Adipocyte (in vitro differentiated cells): Measurements from ENCODE around the gene SNX5.

ENCODE experiments used
- DNase-seq: peaks from one replicate; pipeline ENCODE4 v3.0.0-alpha.2; 2015; ENCODE audit warnings: low read depth
- H3K27me3 ChIP-seq: replicated peaks from 2 replicates; pipeline ENCODE4 v1.7.0; 2013; ENCODE audit warnings: mild to moderate bottlenecking, low read length, moderate library complexity; ENCODE audit not compliant: control insufficient read depth, insufficient read depth
- H3K36me3 ChIP-seq: 2 replicates; pipeline ENCODE4 v1.7.0; 2013; ENCODE audit warnings: low read length, mild to moderate bottlenecking, moderate library complexity; ENCODE audit not compliant: control insufficient read depth, insufficient read depth, severe bottlenecking
- H3K4me1 ChIP-seq: 2 replicates; pipeline ENCODE4 v1.7.0; 2013; ENCODE audit warnings: mild to moderate bottlenecking, low read length, moderate library complexity; ENCODE audit not compliant: control insufficient read depth, insufficient read depth
- H3K4me3 ChIP-seq: 2 replicates; pipeline ENCODE4 v1.7.0; 2013; ENCODE audit warnings: mild to moderate bottlenecking, low read length, moderate library complexity
- H3K9ac ChIP-seq: 2 replicates; pipeline ENCODE4 v1.7.0; 2013; ENCODE audit warnings: mild to moderate bottlenecking, low read length, moderate library complexity
- H3K9me3 ChIP-seq: 2 replicates; pipeline ENCODE4 v1.7.0; 2013; ENCODE audit warnings: mild to moderate bottlenecking, low read length, moderate library complexity; ENCODE audit not compliant: control insufficient read depth

SNX5 gene

GRCh38 chr20:17968366-17969277, at the start of gene SNX5, which contains the start of gene MGME1:
SNX5 (minus strand) TSS chr20:17968794; CDS start chr20:17968425, 369 bp downstream.
MGME1 (plus strand) TSS chr20:17969018; CDS start chr20:17969860, 842 bp downstream.
- Histone ChIP-seq H3K9me3 (no peaks in the 10 kb centered on the region), H3K27me3 (no peaks in the 10 kb centered on the region), H3K36me3 (peaks cover 3% of the 10 kb centered on the region), H3K4me1 (peaks cover 61% of the 10 kb centered on the region), H3K9ac (peak within 1 kb of the TSS; percentile 95), H3K4me3 (peak within 1 kb of the TSS; percentile 95)
- DNase-seq = peak; percentile 99

DNA sequence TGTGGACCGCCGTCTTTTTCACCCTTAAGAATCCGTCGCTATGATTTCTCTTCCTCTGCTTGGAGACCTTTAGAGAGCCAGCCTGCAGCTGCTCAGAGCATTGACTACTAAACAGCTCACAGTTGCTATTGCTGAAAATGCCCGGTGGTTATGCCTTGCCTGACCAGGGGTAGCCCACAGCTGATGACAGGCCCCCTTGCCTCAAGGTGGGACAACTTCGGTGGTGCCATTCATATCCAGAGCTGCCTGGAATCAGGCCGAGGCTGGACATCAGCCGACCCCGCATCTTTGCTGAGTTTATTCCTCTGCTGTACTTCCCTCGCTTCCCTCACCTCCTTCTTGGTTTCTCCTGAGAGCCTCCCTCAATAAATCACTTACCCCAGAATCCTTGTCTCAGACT, 49.5 kb upstream of the SNX5 start:
- H3K9ac ChIP-seq = no peak overlapping the region
- DNase-seq = no peak
- H3K4me1 ChIP-seq = no peaks in the 10 kb centered on the region
- H3K27me3 ChIP-seq = peaks cover 34% of the 10 kb centered on the region
- H3K36me3 ChIP-seq = no peaks in the 10 kb centered on the region
- H3K9me3 ChIP-seq = peaks cover 5% of the 10 kb centered on the region
- H3K4me3 ChIP-seq = no peak overlapping the region

GRCh38 chr20:18016772-18017171, 48.2 kb upstream of the SNX5 start:
- no peaks in the 10 kb centered on the region for H3K36me3 ChIP-seq
- DNase-seq = no peak
- no peaks in the 10 kb centered on the region for H3K4me1 ChIP-seq
- no peak overlapping the region for H3K9ac ChIP-seq
- H3K9me3 ChIP-seq = peaks cover 5% of the 10 kb centered on the region
- peaks cover 33% of the 10 kb centered on the region for H3K27me3 ChIP-seq
- no peak overlapping the region for H3K4me3 ChIP-seq

DNA sequence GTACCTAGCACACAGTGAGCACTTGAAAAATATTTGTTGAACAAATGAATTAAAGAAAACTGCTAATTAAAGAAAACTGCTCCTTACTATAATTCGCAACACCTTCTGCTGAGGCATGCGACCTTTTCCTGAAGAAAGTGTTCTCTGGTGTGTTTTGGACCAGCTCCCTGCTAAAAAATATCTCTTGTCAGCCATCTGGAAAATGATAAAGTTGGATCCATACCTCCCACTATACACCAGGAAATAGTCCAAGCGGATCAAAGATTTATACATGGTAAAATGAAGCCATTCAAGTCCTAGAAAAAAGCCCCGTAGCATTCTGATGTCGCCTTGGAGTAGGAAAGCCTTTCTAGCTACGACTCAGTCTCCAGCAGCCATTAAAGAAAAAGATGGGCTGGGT, 45.8 kb upstream of the SNX5 start:
- Histone ChIP-seq H3K27me3 (peaks cover 22% of the 10 kb centered on the region), H3K9me3 (no peaks in the 10 kb centered on the region), H3K9ac (no peak overlapping the region), H3K36me3 (no peaks in the 10 kb centered on the region), H3K4me3 (no peak overlapping the region), H3K4me1 (no peaks in the 10 kb centered on the region)
- DNase-seq = no peak

DNA sequence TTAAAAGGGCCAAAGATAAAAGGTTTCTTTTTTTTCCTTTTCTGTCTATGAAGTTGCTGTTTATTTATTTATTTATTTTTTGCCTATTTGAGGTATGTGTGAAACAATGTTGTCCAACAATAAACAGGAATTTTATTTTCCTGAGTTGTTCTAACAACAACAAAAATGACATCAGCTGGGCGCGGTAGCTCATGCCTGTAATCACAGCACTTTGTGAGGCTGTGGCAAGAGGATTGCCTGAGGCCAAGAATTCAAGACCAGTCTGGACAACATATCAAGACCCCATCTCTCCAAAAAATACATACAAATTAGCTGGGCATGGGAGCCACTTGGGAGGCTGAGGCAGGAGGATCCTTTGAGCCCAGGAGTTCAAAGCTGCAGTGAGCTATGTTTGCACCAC, 44.3 kb upstream of the SNX5 start:
- no peak overlapping the region for H3K4me3 ChIP-seq
- DNase-seq = no peak

DNA sequence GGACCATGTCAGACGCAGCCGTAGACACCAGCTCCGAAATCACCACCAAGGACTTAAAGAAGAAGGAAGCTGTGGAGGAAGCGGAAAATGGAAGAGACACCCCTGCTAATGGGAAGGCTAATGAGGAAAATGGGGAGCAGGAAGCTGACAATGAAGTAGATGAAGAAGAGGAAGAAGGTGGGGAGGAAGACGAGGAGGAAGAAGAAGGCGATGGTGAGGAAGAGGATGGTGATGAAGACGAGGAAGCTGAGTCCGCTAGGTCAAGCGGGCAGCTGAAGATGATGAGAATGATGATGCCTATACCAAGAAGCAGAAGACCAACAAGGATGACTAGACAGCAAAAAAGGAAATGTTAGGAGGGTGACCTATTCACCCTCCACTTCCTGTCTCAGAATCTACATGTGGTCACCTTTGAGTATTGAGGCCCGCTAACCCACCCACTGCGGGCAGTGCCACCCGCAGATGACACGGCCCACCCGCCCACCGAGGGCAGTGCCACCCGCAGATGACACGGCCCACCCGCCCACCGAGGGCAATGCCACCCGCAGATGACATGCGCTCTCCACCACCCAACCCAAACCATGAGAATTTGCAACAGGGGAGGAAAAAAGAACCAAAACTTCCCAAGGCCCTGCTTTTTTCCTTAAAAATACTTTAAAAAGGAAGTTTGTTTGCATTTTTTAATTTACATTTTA, 43.5 kb upstream of the SNX5 start:
- Histone ChIP-seq H3K9ac (no peak overlapping the region), H3K36me3 (no peaks in the 10 kb centered on the region), H3K4me3 (no peak overlapping the region), H3K4me1 (peaks cover 3% of the 10 kb centered on the region), H3K27me3 (peaks cover 6% of the 10 kb centered on the region), H3K9me3 (no peaks in the 10 kb centered on the region)
- no peak for DNase-seq

More for the DNA sequence above, 44.3 kb upstream of the SNX5 start:
- H3K4me1 ChIP-seq = no peaks in the 10 kb centered on the region
- H3K36me3 ChIP-seq = no peaks in the 10 kb centered on the region
- H3K9ac ChIP-seq = no peak overlapping the region
- no peaks in the 10 kb centered on the region for H3K9me3 ChIP-seq
- H3K27me3 ChIP-seq = peaks cover 8% of the 10 kb centered on the region

DNA sequence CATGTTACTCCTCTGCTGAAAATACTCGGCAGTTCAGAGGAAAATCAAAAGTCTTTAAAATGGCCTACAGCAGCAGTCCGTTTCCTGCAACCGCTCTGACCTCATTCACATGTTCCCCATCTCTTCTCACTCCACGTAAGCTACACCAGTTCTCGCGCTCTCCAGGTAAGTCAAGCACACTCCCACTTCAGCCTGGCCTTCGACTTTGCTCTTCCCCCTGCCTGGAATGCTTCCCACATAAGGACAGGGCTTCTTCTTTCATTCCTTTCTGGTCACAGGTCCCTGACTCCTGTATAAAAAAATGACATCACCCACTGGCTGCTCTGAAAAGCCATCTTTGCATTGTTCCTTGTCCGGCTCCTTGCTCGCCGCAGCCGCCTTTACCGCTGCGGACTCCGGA, 42.9 kb upstream of the SNX5 start:
- Histone ChIP-seq H3K9ac (no peak overlapping the region), H3K27me3 (peaks cover 6% of the 10 kb centered on the region), H3K4me1 (peaks cover 3% of the 10 kb centered on the region), H3K9me3 (no peaks in the 10 kb centered on the region), H3K4me3 (no peak overlapping the region), H3K36me3 (no peaks in the 10 kb centered on the region)
- no peak for DNase-seq

GRCh38 chr20:18009116-18009515, 40.5 kb upstream of the SNX5 start:
- no peak overlapping the region for H3K9ac ChIP-seq
- no peak overlapping the region for H3K4me3 ChIP-seq
- H3K4me1 ChIP-seq = peaks cover 6% of the 10 kb centered on the region
- H3K27me3 ChIP-seq = peaks cover 16% of the 10 kb centered on the region
- no peaks in the 10 kb centered on the region for H3K36me3 ChIP-seq
- H3K9me3 ChIP-seq = no peaks in the 10 kb centered on the region
- no peak for DNase-seq

- DNase-seq = no peak
- H3K27me3 ChIP-seq = peaks cover 16% of the 10 kb centered on the region
- H3K36me3 ChIP-seq = no peaks in the 10 kb centered on the region
- no peaks in the 10 kb centered on the region for H3K9me3 ChIP-seq
- no peak overlapping the region for H3K9ac ChIP-seq
- no peak overlapping the region for H3K4me3 ChIP-seq
- peaks cover 6% of the 10 kb centered on the region for H3K4me1 ChIP-seq
Observed at GRCh38 chr20:18007534-18008292, 39.1 kb upstream of the SNX5 start.

DNA sequence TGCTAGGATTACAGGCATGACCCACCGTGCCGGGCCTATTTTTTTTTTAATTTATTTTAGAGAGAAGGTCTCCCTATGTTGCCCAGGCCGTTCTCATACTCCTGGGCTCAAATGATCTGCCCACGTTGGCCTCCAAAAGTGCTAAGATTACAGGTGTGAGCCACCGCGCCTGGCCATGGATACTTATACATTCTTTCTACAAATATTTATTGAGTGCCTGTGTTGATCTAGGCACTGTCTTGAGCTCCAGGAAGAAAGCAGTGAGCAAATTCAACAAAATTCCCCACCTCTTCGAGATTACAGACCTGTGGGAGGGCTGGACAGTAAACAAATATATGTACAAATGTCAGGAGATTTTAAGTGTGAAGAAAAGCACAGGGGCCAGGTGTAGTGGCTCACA, 38.1 kb upstream of the SNX5 start:
- H3K9me3 ChIP-seq = no peaks in the 10 kb centered on the region
- H3K4me1 ChIP-seq = peaks cover 10% of the 10 kb centered on the region
- H3K9ac ChIP-seq = no peak overlapping the region
- H3K36me3 ChIP-seq = no peaks in the 10 kb centered on the region
- H3K4me3 ChIP-seq = no peak overlapping the region
- H3K27me3 ChIP-seq = peaks cover 16% of the 10 kb centered on the region
- no peak for DNase-seq

GRCh38 chr20:18005990-18006364, 37.4 kb upstream of the SNX5 start:
- no peak overlapping the region for H3K4me3 ChIP-seq

More at GRCh38 chr20:18005990-18006364, 37.4 kb upstream of the SNX5 start:
- Histone ChIP-seq H3K27me3 (peaks cover 10% of the 10 kb centered on the region), H3K9me3 (no peaks in the 10 kb centered on the region), H3K9ac (no peak overlapping the region), H3K4me1 (peaks cover 15% of the 10 kb centered on the region), H3K36me3 (no peaks in the 10 kb centered on the region)
- DNase-seq = no peak
